Measurements from ENCODE around the gene NIN. TPM values are rescaled to one million over a fixed set of nuclear protein-coding genes. Genes with fewer than 3 reads are reported as not detected.
A peak's percentile ranks its signal among the peaks of the same experiment; 100 is the strongest.

Gene NIN
- total RNA-seq, 1 donor from 2014 or later, result 29.5 TPM

DNA sequence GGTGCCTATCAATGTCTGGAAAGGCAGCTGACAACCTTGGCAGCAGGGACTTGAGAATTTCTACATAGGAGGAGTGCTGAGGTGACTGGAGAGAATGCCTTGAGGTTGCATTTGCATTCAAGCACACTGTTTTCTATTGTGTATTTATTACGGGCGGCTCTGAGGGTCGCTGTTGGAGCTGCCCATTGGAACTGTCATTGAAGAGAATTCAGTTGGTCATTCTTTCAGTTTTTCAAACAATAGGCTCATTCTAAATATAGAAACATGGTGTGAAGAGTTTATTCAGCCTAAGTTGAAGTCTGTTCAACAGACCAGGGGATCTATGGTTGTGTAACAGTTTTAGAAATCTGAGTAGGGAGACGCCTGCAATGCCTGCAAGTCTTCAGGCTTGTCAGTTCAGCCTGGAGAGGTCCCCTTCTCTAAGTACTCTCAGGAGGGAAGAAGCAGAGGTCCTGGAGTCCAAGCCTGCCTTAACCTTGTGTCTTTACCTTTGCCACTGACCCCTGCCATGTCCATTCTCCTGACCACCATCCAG, 31.1 kb upstream of the NIN start:
- no peaks in the 10 kb centered on the region for H3K36me3 ChIP-seq
- no peak overlapping the region for H3K4me3 ChIP-seq
- no peak for TF ChIP-seq POLR2A (IDR thresholded peaks at IDR 0.05)
- no peak for TF ChIP-seq POLR2AphosphoS5 (IDR thresholded peaks at IDR 0.05; ENCODE audit: insufficient read depth in 1 of 2, low read depth in 1 of 2)
- TF ChIP-seq, protein P1, sequence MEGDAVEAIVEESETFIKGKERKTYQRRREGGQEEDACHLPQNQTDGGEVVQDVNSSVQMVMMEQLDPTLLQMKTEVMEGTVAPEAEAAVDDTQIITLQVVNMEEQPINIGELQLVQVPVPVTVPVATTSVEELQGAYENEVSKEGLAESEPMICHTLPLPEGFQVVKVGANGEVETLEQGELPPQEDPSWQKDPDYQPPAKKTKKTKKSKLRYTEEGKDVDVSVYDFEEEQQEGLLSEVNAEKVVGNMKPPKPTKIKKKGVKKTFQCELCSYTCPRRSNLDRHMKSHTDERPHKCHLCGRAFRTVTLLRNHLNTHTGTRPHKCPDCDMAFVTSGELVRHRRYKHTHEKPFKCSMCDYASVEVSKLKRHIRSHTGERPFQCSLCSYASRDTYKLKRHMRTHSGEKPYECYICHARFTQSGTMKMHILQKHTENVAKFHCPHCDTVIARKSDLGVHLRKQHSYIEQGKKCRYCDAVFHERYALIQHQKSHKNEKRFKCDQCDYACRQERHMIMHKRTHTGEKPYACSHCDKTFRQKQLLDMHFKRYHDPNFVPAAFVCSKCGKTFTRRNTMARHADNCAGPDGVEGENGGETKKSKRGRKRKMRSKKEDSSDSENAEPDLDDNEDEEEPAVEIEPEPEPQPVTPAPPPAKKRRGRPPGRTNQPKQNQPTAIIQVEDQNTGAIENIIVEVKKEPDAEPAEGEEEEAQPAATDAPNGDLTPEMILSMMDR (IDR thresholded peaks at IDR 0.05), result no peak
- H3K27me3 ChIP-seq, result no peaks in the 10 kb centered on the region
- H3K27ac ChIP-seq, result no peak overlapping the region
- peaks cover 8% of the 10 kb centered on the region for H3K4me1 ChIP-seq
- H3K9me3 ChIP-seq, result no peaks in the 10 kb centered on the region
- intact Hi-C loops (cut with DNase I), result no loop called here
- DNase-seq (ENCODE audit: extremely low spot score in 2 of 2), result no peak

DNA sequence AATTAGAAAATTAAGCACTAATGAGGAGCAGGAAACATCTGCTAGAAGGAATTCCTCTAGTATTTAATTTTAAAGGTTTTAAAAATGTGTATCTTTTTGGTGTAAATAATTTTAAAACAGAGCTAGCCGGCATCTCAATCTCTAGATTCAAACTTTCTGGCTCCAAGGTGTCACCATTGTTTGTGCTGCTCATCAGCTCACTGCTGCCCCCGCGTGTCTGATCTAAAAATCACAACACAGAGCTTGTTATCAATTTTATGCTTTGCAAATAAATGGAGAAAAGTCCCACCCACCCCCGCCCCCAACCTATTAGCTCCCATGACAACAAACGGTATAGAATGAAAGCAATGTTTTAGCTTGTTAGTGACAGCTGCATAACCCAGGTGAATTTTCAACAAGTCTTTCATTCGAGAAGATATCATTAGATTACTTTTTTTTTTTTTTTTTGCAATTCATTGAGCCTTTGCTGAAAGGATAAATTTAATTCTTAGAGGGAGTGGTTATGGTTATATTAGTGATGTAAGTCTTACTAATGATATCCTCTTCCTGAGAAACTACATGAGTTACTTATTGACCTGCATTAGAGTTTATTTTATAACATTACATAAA, 29.6 kb upstream of the NIN start:
- TF ChIP-seq POLR2A (IDR thresholded peaks at IDR 0.05) (no peak), POLR2AphosphoS5 (IDR thresholded peaks at IDR 0.05; ENCODE audit: insufficient read depth in 1 of 2, low read depth in 1 of 2) (no peak)
- TF ChIP-seq, protein P1 (IDR thresholded peaks at IDR 0.05), result peak; percentile 29 to 63 (median 46)
- H3K27ac ChIP-seq, result peak overlapping the region; percentile 81
- DNase-seq (ENCODE audit: extremely low spot score in 2 of 2), result no peak
- H3K9me3 ChIP-seq, result no peaks in the 10 kb centered on the region
- H3K36me3 ChIP-seq, result no peaks in the 10 kb centered on the region
- H3K27me3 ChIP-seq, result no peaks in the 10 kb centered on the region
- intact Hi-C loops (cut with DNase I), result no loop called here
- H3K4me3 ChIP-seq, result peak overlapping the region; percentile 55 to 57
- H3K4me1 ChIP-seq, result peaks cover 8% of the 10 kb centered on the region

DNA sequence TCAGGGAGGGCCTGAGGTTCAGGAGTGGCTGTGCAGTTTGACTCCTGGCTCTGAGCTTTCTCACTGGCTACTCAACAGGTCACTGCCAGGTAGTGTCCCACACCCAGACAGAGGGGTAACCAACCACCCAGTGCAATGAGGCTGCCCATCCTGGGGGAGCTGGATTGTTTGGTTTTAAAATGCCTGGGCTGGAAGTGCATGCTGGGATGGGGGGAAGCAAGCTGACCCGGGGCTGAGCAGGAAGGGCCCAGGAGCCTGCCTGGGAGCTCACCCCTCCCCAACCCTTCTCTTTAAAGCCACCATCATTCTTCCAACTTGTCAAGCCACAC, 28.3 kb upstream of the NIN start:
- Histone ChIP-seq H3K4me3 (peak overlapping the region; percentile 55 to 57), H3K27ac (peak overlapping the region; percentile 81)
- TF ChIP-seq POLR2A (IDR thresholded peaks at IDR 0.05), result no peak
- TF ChIP-seq, protein P1 (IDR thresholded peaks at IDR 0.05), result no peak
- TF ChIP-seq POLR2AphosphoS5 (IDR thresholded peaks at IDR 0.05; ENCODE audit: insufficient read depth in 1 of 2, low read depth in 1 of 2), result no peak

DNA sequence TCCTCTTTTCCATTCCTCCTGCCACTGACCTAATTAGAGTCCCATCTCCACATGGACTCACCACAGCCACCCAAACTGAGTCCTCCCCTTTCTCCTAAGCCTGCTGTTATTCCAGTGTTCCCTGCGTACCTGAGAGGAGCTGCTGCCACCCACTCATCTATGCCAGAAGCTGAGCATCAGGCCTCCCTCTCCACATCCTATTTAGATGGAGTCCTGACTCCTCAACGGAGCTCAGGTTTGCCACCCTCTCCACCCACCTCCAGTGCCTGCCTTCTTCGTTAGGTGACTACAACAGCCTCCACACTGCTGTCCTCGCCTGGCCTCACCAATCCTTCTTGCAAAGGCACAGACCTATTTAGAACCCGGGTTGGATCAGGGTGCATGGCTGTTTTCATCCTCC, 25.7 kb upstream of the NIN start:
- H3K27ac ChIP-seq, result no peak overlapping the region
- DNase-seq (ENCODE audit: extremely low spot score in 2 of 2), result no peak
- H3K27me3 ChIP-seq, result no peaks in the 10 kb centered on the region
- H3K4me3 ChIP-seq, result no peak overlapping the region
- H3K9me3 ChIP-seq, result no peaks in the 10 kb centered on the region
- TF ChIP-seq POLR2AphosphoS5 (IDR thresholded peaks at IDR 0.05; ENCODE audit: insufficient read depth in 1 of 2, low read depth in 1 of 2), result no peak
- TF ChIP-seq POLR2A (IDR thresholded peaks at IDR 0.05), result no peak
- TF ChIP-seq, protein P1 (IDR thresholded peaks at IDR 0.05), result no peak
- intact Hi-C loops (cut with DNase I), result no loop called here
- peaks cover 8% of the 10 kb centered on the region for H3K4me1 ChIP-seq
- no peaks in the 10 kb centered on the region for H3K36me3 ChIP-seq

More for the DNA sequence above, 28.3 kb upstream of the NIN start:
- no peak for DNase-seq (ENCODE audit: extremely low spot score in 2 of 2)
- intact Hi-C loops (cut with DNase I), result no loop called here
- Histone ChIP-seq H3K9me3 (no peaks in the 10 kb centered on the region), H3K27me3 (no peaks in the 10 kb centered on the region), H3K4me1 (peaks cover 8% of the 10 kb centered on the region), H3K36me3 (no peaks in the 10 kb centered on the region)

DNA sequence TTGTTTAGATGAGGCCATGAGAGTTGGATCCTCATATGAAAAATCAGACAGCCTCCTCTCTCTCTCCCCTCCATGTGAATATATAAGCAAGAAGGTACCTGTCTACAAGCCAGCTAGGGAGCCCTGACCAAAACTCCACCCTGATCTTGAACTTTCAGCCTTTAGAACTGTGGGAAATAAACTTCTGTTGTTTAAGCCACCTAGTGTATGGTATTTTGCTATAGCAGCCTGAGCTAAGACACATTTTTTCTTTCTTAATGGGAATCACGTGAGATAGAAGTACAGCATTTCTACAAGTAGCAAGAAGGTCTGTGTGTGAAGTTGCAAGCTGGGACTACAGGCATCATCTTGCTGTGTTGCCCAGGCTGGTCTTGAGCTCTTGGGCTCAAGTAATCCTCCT, 24.6 kb upstream of the NIN start:
- no peak overlapping the region for H3K27ac ChIP-seq
- no peaks in the 10 kb centered on the region for H3K9me3 ChIP-seq
- H3K36me3 ChIP-seq, result no peaks in the 10 kb centered on the region
- peaks cover 8% of the 10 kb centered on the region for H3K4me1 ChIP-seq
- no peaks in the 10 kb centered on the region for H3K27me3 ChIP-seq
- TF ChIP-seq, protein P1 (IDR thresholded peaks at IDR 0.05), result no peak
- no peak for DNase-seq (ENCODE audit: extremely low spot score in 2 of 2)
- intact Hi-C loops (cut with DNase I), result no loop called here
- no peak overlapping the region for H3K4me3 ChIP-seq

All from vagina (tissue), 2 donors.